Body of pancreas (tissue), 4 donors: ENCODE data around the gene TULP4. TPM values are rescaled to one million over a fixed set of nuclear protein-coding genes. Genes with fewer than 3 reads are reported as not detected.

Source experiments
- ATAC-seq: fragments of 150-250 bp; one replicate; pipeline ENCODE4 v1.9.1; 2016
- DNase-seq, 4 donors: peaks; one replicate each; pipeline ENCODE4 v3.0.0-alpha.2; 2019
- H3K27ac ChIP-seq, 4 donors: fragments of 200-600 bp; sonication (generic); 1 replicate in 3 of 4; 2 replicates in 1 of 4; pipeline versions ENCODE4 v1.5.1 to v1.6.1; 2016 to 2019; ENCODE audit warnings: mild to moderate bottlenecking in 1 of 4, mixed read lengths in 1 of 4, moderate library complexity in 1 of 4
- H3K27me3 ChIP-seq, 2 donors: fragments of 200-600 bp; sonication (generic); one replicate each; pipeline ENCODE4 v1.6.0; 2016; ENCODE audit warnings: mild to moderate bottlenecking in 1 of 2
- H3K36me3 ChIP-seq, 2 donors: fragments of 200-600 bp; sonication (generic); replicated peaks in 1 of 2; 2 replicates each; pipeline ENCODE4 v1.5.1; 2016; ENCODE audit warnings: low read depth in 2 of 2; ENCODE audit not compliant: insufficient read depth in 1 of 2
- H3K4me1 ChIP-seq: fragments of 200-600 bp; sonication (generic); one replicate; pipeline ENCODE4 v1.6.0; 2016
- H3K4me3 ChIP-seq, 2 donors: fragments of 200-600 bp; sonication (generic); 1 replicate in 1 of 2; 2 replicates in 1 of 2; pipeline ENCODE4 v1.5.1; 2016 to 2019
- H3K9me3 ChIP-seq, 3 donors: fragments of 200-600 bp; sonication (generic); 1 replicate in 2 of 3; 2 replicates in 1 of 3; pipeline ENCODE4 v1.5.1; 2016
- CTCF ChIP-seq, 7 experiments: fragments of 450-650 bp in 4 of 7; fragments of 200-600 bp in 3 of 7; sonication (generic) in 3 of 7; IDR thresholded peaks; one replicate each; pipeline ENCODE4 v1.5.1; 2016 to 2019; ENCODE audit warnings: antibody characterized with exemption in 7 of 7
- POLR2A ChIP-seq, 3 donors: fragments of 450-650 bp; IDR thresholded peaks; one replicate each; pipeline ENCODE4 v1.6.1; 2016; ENCODE audit warnings: antibody characterized with exemption in 3 of 3, mild to moderate bottlenecking in 2 of 3
- WGBS, 2 donors: methylation state at CpG; one replicate each; pipeline ENCODE4 v1.1.5; 2017; 5-methylcytosine and 5-hydroxymethylcytosine counted together
- intact Hi-C: fragments of 100-400 bp; cut with DNase I; formaldehyde crosslinking; loops from one replicate; pipeline ENCODE4 v1.15.1; 2023
- total RNA-seq, 2 donors: library from RNA; depleted of rRNA; stranded (reverse); fragments of >200 nt; gene quantifications; one replicate each; pipeline ENCODE4 v1.1.0, GENCODE V29; 2016

Gene TULP4
- total RNA-seq, 2 donors from 2014 or later, result 81.2 to 92.3 TPM

GRCh38 chr6:158413814-158414565, 101.7 kb downstream of the TULP4 start:
- intact Hi-C loops, result no loop called here
- Histone ChIP-seq H3K27ac (no peak overlapping the region), H3K9me3 (no peaks in the 10 kb centered on the region), H3K36me3 (no peaks in the 10 kb centered on the region), H3K27me3 (no peaks in the 10 kb centered on the region), H3K4me1 (peaks cover 8% of the 10 kb centered on the region), H3K4me3 (no peak overlapping the region)
- WGBS, 2 donors, result 62 to 87% methylated on average over 4 to 5 of the region's 5 CpGs
- DNase-seq (no peak), ATAC-seq (no peak)
- TF ChIP-seq POLR2A (IDR thresholded peaks at IDR 0.05) (no peak), CTCF (IDR thresholded peaks at IDR 0.05) (no peak)

GRCh38 chr6:158414851-158415262, 102.6 kb downstream of the TULP4 start:
- Histone ChIP-seq H3K27ac (no peak overlapping the region), H3K9me3 (no peaks in the 10 kb centered on the region), H3K4me3 (no peak overlapping the region), H3K36me3 (no peaks in the 10 kb centered on the region), H3K27me3 (no peaks in the 10 kb centered on the region), H3K4me1 (peaks cover under 1% of the 10 kb centered on the region)
- no peak for TF ChIP-seq POLR2A (IDR thresholded peaks at IDR 0.05)
- TF ChIP-seq CTCF (IDR thresholded peaks at IDR 0.05), result no peak
- 80 to 81% methylated on average over 5 of the region's 5 CpGs for WGBS, 2 donors
- DNase-seq (no peak), ATAC-seq (no peak)
- intact Hi-C loops, result no loop called here

- no peaks in the 10 kb centered on the region for H3K36me3 ChIP-seq
- H3K4me3 ChIP-seq, result no peak overlapping the region
- ATAC-seq, result no peak
- H3K27ac ChIP-seq, result no peak overlapping the region
- no peak for TF ChIP-seq CTCF (IDR thresholded peaks at IDR 0.05)
- TF ChIP-seq POLR2A (IDR thresholded peaks at IDR 0.05), result no peak
- H3K4me1 ChIP-seq, result no peaks in the 10 kb centered on the region
- intact Hi-C loops, result no loop called here
- DNase-seq, result no peak
- no peaks in the 10 kb centered on the region for H3K27me3 ChIP-seq
- no peaks in the 10 kb centered on the region for H3K9me3 ChIP-seq
- 87 to 97% methylated on average over 7 of the region's 7 CpGs for WGBS, 2 donors
These were observed 103.4 kb downstream of the TULP4 start for GRCh38 chr6:158415666-158416065.

GRCh38 chr6:158416883-158417759, 104.9 kb downstream of the TULP4 start:
- DNase-seq (no peak), ATAC-seq (no peak)
- Histone ChIP-seq H3K27me3 (no peaks in the 10 kb centered on the region), H3K4me1 (no peaks in the 10 kb centered on the region), H3K36me3 (no peaks in the 10 kb centered on the region), H3K27ac (no peak overlapping the region), H3K4me3 (no peak overlapping the region), H3K9me3 (no peaks in the 10 kb centered on the region)
- TF ChIP-seq POLR2A (IDR thresholded peaks at IDR 0.05), result no peak
- no peak for TF ChIP-seq CTCF (IDR thresholded peaks at IDR 0.05)
- 77 to 84% methylated on average over 3 to 4 of the region's 4 CpGs for WGBS, 2 donors
- intact Hi-C loops, result no loop called here
